Stimulated activated CD4-positive, alpha-beta T cell treated with anti-CD3 and anti-CD28 coated beads, Interleukin-4, amount 100 ng/mL, for 4 hours (primary cell): Measurements from ENCODE around the gene KCNQ4.
A peak's percentile ranks its signal among the peaks of the same experiment; 100 is the strongest.

ENCODE experiments used
- DNase-seq, 2 experiments: peaks; one replicate each; pipeline ENCODE4 v3.0.0-alpha.2; 2020

Gene KCNQ4

DNA sequence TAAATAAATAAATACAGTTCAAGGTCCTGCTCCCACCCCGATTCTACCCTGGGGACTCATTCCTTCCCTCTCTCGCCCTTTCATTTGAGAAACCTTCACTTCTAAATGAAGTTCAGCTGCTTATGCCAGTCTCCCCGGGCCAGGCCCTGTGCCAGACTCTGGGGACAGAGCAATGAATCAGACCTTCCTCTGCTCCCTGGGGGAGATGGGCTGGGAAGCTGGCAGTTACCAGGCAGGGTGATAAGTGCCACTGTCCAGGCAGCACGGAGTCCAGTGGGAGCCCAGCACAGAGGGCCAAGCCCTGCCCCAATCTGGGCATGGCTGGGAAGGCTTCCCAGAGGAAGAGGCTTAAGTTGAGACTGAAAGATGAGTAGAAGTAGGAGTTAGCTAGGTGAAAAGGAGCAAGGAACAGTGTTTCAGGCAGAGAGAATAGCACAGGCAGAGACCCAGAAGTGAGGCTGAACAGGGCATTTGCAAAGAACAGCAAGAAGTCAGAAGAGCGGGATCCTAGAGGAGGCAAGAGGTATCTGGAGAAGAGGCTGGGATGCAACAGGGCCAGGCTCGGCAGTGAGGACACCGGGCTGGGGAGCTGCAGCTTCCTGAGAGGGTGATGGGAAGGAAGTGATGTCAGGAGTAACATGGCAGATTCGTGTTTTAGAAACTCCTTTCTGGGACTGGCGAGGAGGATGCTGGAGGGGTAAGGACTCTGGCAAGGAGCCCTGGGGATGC is 13.5 kb downstream of the KCNQ4 start:
- no peak for DNase-seq

DNA sequence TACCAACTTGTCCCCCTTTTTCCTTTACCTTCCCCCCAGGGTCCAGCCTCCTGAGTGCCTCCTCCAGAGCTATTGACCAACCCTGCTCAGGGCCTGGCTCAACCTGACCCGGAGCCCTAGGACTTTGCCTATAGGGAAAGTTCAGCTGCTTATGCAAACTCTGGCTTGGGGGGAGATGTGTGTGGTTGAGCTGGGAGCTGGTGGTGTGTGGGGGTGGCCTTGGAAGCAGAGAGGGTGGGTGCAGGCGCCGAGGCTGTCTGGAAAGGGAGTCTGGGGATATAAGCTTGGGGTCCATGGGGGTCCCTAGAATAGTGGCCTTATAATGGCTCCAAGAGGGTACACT is 14.1 kb downstream of the KCNQ4 start:
- DNase-seq = no peak

DNA sequence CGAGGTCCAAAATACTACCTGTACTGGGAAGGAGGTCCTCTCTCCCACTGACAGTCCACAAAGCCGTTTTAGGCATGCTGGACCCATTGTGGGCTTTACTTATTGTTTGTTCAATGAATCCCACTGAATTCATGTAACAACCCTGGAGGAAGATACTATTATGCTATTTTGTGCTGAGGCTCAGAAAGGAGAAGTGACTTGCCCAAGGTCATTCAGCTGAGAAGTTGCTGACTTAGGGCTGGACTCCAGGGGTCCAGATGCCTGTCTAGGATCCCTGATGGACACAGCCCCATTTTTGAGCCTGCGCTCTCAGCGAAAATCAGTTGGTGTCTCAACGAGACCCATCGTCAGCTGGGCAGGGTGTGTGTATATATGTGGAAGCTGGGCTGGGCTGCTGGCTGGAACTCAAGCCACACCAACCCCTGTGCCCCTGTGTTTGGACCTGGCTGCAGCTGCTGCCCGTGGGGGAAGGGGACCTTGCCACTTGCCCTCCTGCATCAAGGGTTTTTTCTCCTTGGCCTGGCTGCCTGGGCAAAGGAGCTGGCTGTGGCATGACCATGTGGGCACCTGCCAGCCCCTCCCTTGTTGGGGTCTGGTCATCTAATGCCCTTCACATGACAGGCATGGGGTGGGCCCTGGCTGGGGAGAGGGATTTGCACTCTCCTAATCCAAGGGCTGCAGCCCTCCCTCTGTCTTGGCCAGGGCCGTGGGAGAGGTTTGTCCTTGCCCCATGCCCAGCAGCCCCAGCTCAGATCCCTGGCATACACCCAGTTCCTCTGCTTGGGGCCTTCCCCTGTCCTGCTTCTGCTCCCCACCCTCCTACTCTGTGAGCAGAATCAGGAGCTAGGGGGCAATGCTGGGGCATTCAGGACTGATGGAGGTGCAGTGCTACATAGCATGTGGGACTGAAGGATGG is 15.0 kb downstream of the KCNQ4 start:
- DNase-seq = no peak

DNA sequence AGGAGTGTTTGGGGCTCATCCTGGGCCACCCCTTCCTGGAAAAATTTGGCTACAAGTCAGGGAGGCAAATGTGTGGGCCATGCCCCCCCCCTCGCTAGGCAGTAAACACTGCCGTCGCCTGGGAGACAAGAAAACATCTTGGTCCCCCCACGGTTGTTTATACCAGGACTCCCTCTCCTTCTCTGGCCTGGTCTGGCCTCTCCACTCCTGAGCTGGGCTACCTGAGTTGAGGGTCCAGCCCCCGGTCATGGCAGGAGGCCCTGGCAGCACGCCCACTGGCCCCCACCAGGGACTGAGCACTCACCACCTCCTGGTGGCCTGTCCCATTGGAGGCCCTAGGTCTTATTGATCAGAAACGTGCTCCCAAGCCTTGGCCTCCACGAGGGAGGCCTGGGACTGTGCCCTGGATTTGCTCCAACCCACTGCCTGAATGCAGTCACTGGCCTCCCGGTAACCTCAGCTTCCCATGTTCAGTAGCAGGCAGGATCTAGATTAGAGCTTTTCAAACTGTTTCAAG is 15.8 kb downstream of the KCNQ4 start:
- DNase-seq = no peak

DNA sequence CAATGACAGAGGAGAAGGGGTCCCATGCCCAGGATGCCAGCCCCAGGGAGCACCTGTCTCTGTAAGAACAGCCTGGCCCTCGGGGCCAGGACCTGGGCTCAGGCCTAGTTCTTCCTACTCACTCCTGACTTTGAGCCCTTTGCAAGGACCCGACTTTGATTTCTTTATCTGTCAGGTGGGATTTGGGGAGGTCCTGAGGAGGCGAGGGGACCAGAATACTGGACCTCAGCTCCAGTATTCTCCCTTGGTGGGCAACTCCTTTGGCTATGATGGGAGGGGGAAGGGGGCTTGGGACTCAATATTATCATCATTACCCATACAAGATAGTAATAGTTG is 18.1 kb downstream of the KCNQ4 start:
- no peak for DNase-seq

DNA sequence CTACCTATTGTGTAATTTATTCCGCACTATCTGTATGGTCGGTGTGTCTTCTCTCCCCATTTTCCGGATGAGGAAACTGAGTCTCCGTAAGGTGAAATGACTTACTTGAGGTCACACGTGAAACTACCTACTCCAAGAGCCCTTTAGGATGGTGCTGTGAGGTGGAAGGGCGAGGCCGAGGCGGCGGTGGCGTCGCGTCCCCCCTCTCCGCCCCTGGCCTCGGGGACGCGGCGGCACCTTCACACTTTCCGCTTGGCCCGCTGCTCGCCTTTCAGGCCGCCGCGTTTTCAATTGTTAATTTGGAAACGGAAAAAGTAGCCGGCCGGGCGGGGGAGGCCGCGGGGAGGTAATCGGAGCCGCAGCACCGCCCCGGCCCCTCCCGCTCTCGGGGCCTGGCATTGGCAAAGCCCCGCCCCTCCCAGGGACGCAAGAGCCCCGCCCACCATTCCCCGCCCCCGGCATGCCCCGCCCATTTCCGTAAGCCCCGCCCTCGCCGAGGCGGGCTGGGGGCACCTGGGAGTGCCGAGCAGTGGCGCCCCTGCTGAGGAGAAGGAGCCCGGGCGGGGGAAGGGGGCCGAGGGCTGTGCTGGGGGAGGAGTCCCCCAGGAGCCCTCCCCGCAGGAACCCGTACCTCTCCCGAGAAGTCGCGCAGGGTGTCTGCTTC is 18.6 kb downstream of the KCNQ4 start:
- DNase-seq = peak; percentile 80 to 85

DNA sequence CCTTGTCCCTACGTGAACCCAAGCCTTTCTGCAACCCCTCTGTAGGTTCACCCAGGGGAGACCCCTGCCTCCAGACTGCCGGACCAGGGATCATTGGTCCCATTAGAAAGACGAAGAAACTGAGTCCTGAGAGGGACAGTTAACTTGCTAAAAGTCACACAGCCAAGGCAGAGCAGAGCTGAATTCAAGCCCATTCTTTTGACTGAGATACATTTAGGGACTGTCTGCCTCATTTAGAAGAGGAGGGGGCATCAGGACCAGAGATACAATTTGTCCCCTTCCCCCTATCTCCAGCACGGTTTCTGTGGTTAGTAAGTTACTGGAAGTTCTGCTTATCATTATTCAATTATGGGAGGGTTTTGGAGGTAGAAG is 19.1 kb downstream of the KCNQ4 start:
- no peak for DNase-seq

DNA sequence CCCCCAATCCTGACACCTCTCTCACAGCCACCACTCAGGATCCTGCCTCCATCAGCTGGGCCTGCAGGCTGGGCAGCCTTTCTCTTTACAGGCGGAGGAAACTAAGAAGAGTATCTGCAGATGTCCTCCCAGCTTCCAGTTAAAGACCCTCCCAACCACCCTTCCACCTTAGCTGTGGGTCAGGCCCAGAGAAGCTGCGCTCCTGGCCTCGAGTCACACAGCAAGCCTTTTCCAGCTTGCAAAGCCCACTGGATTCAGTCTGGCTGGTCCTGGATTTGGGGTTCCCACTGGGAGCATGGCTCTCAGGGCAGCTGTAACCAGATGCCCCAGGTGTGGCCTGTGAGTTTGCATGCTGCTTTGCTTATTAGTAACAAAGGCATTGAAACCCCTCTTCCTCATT is 19.9 kb downstream of the KCNQ4 start:
- no peak for DNase-seq

DNA sequence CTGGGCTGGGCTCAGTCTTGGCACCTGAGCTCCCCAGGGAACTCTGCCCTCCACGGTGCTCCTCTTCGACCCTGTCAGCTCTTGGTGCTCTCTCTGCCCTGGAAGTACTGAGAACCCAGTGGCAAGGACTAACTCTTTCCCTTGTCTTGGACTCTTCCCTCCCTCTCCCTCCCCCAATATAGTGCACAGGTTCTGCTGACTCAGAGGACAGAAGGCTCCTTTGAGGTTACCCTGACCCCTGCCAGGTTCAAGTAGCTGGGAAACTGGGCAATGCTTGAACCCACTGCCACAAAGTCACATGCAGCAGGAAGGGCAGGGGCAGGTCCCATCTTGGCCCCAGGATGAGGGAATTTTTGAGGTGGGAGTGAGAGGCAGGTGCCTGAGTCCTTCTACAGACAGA is 20.3 kb downstream of the KCNQ4 start:
- DNase-seq = no peak

DNA sequence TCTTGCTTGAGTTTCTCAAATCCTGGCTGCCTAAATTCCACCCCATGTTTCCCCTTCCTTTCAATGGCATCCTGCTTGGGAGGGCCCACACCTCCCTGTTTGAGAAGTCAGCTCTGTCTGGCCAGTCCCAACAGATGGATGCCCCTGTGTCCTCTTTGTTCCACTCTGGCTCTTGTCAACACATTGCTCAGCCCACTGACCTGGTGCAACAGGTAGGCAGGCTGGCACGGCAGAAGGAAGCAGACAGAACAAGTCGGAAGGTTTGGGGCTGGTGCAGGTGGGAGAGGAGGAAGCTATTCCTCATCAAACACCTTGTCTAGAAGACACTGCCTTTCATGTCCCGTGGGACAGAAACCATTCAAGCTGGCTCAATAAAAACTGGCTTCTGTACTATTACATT is 22.7 kb downstream of the KCNQ4 start:
- no peak for DNase-seq

DNA sequence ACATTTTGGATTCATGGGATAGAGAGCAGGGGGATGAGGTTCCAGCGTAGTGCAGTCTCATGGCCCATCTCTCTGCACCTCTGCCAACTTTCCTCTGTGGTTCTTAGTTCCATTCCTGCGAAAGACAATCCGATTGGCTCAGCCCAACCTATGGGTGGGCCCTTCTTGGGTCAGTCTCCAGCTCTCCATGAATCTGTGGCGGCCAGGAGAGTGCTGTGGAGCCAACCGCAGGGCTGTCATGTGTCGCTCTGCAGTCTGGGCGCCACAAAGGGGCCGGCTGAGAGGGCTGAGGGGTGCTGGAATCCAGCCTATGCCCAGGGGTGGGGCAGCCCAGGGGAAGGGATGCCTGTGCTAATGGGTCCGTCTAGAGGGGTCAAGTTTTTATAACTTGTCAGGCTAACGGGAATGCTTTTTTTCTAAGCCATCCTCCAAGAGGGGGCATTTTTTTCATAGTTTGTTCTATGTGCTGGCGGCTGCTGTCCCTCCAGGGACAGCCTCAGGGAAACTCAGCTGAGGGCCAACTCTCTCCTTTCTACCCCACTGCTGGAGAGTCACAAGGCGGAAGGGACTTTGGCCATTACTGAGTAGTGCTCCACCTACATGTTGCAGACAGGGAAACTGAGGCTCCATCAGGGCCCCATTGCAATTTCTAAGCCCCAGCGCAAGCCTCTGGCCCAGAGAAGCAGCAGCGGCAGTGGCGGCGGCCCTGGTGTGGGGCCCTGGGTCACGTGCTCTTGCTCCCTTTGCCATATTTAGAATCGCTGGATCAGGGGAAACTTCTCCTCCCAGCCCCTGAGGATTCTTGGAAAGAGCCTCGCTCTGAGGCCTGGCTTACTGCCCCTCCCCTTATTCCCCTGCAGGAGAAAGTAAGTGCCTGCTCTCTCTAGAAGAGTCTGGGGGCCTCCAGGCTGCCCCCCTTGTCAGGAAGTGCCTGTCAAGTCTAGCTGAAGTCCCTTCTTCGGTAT is 23.4 kb downstream of the KCNQ4 start:
- DNase-seq = no peak

DNA sequence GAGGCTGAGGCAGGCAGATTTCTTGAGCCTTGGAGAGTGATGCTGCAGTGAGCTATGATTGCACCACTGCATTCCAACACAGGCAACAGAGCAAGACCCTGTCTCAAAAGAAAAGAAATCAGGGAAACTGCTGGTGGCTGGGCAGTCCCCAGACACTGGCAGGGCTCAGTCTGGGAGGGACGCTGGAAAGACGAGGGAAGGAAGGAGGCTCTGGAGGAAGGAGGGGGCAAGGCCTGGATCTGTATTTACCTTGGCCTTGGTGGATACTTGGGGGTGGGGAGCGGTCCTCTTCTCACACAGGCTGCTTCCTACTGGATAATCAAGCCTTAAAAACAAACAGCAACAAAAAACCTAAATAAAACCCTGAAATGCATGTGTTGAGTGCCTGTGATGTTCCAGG is 24.4 kb downstream of the KCNQ4 start:
- no peak for DNase-seq

DNA sequence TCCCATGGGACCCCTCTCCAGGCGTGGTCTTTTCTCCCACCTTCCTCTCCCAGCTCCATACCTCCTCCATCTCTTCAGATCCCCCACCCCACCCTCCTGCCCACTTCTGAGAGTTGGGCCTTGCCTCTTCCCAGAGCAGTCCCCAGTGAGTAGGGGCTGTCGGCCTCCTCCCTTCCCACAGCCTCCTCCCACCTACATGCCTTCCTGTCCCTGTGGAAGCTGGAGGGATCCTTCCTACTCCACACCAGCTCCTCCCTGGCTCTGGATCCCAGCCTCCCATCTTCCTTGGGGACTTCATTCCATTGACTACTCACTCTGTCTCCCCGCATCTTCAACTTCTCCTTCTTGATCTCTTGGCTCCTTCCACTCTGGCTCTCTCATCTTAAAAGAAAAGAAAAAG is 24.9 kb downstream of the KCNQ4 start:
- no peak for DNase-seq

DNA sequence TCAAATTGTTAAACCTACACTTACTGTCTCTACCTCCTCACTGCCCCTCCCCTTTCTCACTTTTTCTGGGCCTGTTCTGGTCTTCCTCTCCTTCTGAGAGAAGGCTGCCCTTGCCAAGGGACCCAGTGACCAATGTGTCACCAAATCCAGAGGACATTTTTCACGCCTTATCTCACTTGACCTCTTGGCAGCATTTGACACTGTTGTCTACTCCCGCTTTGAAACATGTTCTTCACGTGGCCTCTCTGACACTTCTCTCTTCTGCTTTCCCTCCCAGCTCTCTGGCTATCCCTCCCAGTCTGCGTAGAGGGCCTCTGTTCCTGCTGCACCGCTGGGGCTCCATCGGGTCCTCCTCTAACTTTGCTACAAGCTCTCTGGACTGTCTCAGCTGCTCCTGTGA is 25.3 kb downstream of the KCNQ4 start:
- DNase-seq = no peak

DNA sequence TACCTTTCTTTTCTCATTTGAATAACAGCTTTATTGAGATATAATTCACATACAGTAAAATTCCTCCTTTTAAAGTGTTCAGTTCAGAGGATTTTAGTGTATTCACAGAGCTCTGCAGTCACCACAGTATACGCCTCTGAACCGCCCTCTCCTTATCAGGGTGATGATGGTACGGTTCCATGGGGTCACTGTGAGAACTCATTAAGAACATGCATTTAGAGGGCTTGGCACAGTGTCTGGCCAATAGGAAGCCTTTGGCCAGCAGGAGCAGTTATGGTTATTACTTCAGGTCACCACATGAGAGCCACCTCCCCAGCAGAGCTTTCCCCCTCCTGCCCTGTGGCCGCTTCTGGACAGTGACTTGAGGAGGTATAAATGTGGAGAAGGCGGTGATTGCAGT is 27.3 kb downstream of the KCNQ4 start:
- no peak for DNase-seq

DNA sequence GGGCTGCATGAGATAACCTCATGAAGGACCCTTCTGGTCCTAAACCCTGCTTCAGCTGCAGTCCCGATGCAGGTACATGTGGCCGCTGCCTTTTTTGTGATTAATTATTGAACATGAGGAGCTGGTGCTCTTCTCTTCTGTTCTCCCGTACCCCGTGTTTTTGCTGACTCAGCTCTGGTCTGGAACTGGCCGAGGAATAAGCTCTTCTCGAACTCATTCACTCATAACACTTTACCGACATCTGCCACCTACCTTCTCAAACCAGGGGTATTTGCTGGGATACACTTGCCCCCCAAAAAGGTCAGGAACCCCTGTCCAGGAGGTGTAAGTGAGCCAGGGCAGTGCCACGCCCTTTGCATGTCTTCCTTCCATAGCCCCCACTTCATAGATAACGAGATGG is 31.8 kb downstream of the KCNQ4 start:
- no peak for DNase-seq

DNA sequence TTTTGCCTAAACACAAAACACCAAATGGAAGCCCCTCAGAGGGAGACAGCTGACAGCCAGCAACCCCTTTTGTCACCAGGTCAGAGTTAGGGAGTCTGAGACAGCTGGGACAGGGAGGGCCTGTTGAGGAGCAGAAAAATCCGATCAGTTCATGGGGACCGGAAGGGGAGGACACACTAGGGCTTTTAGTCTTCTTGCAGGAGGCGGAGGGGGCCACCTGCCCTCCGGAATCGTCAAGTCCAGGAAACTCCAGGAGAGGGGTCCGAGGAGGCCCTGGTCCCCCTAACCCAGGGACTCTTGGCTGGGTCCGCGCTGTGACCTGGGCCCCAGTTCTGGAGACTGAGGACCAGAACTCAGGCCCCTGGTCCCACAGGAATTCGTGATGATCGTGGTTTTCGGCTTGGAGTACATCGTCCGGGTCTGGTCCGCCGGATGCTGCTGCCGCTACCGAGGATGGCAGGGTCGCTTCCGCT is 34.2 kb downstream of the KCNQ4 start:
- no peak for DNase-seq

DNA sequence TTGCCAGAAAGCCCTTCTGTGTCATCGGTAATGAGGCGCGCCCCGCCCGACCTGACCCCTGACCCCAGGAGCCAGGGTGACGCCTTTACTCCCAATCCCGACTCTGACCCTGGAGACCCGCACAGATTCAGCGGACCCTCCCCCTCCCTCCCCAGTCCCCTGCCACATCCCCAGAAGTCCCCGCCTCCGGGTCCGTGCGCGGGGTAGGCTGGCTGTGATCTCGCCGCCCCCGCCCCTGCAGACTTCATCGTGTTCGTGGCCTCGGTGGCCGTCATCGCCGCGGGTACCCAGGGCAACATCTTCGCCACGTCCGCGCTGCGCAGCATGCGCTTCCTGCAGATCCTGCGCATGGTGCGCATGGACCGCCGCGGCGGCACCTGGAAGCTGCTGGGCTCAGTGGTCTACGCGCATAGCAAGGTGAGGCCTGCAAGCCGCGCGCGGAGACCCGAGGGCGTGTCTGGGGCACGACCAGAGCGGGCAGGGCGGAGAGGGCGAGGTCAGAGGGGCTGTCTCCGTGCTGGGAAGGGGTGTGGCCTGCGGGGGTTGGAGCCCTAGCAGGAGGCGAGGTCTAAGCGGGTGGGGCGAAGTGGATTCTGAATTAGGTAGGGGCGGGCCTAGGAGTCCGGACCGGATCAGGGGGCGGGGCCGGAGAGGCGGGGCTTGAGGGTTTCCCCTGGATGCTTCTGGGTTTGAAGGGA is 34.8 kb downstream of the KCNQ4 start:
- DNase-seq = peak; percentile 79 to 84

DNA sequence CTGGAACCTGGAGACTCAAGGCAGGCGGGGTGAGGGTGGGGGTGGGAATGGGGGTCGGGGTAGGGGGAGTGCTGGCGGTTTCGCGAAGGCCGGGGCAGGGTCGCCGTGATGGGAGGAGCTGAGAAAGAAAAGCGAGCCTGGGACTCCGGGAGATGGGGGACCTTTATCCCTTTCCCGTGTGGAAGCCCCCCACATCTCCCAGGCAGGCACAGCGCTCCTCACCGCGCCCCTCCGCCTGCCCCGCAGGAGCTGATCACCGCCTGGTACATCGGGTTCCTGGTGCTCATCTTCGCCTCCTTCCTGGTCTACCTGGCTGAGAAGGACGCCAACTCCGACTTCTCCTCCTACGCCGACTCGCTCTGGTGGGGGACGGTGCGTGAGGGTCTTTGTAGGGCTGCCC is 35.5 kb downstream of the KCNQ4 start:
- DNase-seq = no peak

DNA sequence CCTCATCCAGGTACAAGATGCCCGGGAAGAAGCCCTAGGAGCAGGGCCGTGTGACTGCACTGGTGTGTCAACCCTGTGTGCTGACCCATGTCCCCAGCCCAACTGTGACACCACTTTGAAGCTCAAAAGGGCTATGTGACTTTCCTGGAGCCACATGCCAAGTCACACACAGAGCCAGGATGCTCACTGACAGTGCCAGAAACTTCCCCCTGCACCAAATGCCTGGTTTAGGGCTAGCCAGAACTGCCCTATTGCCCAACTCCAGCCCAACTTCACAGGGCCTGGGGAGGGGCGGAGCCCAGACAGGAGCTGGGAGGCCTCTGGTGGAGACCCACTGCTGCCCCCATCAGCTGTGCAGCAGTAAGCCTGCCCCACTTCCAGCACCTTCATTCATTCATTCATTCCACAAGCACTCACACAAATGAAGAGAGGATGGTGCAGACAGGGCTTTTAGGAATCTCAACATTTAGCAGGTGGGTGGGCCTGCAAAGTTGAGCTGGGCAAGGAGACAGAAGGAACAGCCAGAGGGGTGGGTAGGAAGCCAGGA is 36.7 kb downstream of the KCNQ4 start:
- no peak for DNase-seq

DNA sequence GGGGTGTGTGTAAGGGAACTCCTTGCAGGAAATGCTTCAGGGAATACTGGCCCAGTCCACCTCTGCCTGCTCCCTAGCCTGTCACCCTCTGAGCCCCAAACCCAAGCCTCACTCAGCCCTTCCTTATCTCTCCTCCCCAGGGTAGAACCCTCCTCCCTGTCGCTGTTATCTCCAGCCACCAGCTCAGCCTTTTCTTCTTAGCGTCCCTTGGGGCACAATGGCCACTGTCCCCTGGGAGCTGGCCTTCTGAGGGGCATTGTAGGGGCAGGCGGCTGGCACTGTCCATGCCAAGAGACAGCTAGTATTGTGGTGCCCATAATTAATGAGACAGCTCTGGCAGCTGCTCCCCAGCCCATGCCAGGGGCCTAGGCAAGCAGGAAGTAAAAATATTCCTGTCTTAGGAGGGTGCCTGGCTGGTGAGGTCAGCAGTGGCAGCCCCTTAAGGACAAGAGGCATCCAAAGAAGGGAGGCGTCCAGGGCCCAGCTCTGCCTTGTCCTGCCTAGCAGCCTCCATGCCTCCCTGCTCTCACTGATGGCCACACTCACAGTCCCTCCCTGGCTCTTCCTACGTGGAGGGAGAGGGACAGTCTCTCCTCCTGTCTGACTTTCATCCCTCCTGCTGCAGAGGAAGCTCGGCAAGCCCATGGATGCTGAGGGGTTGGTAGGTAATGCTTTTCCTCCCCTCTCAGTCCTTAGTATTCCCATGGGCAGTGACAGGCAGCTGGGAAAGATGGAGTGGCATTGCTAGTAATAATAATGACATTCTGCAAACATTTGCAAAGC is 37.5 kb downstream of the KCNQ4 start:
- no peak for DNase-seq
